Left forelimb (tissue), 1 donor: ENCODE measurements around the gene SCN1B.
"Not testable (repeated sequence)": the region's sequence is repeated elsewhere in the genome, so short reads cannot be mapped to it uniquely, and the experiment has no call there.

Source experiments
- DNase-seq: peaks from one replicate; pipeline ENCODE4 v3.0.0-alpha.2; 2018; ENCODE audit warnings: low spot score

SCN1B gene

DNA sequence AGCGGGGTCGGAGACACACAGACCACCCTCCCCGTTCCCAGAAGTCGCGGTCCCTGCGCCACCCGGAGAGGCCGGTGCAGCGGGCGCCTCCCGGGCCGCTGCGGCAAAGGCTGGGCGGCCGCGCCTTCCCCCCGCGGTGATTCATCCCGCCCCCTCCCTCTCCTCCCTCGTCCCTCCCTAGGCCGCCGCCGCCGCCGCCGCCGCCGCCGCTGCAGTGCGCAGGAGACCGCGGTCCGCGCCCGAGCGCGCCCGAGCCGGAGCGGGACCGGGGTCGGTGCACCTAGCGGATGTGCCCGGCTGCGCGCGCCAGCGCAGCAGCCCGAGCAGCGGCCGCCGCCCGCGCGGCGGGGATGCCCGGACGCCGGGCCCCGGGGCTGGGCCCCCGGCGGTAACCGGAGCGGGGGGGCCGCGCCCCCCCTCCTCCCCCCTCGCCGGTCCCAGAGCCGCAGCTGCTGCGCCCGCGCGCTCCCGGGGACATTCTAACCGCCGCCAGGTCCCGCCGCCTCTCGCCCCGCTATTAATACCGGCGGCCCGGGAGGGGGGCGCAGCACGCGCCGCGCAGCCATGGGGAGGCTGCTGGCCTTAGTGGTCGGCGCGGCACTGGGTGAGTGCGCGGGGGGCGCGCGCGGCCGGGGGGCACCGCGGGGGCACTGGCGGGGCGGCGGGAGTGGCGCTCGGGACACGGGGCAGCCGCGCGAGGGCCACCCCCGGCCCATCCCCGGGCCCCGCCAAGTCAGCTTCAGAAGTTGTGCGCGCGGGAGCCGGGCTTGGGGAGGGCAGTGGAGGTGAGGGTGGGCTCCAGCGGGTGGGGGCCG is at the start of gene SCN1B:
TSS of gene SCN1B (plus strand) at position 214 of the 815 bp plus-strand sequence. CDS start at position 565, 351 bp downstream.
- no peak for DNase-seq

DNA sequence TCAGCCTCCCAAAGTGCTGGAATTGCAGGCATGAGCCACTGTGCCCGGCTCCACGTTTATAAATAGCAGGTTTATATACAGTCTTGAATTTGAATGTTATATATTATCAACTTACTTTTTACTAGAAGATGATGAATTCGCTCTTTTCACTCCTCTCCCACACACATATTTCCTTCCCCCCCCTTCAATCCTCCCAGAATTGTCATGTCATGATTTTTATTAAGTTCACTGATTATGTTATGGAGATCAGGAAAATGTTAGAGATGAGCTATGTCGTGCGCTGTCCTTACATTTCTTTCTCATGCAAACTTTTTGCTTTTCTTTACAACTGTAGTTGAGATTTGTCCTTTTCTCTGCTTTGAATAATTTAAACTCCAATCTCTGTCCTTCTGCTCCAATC is 48.0 kb upstream of the SCN1B start:
- no peak for DNase-seq

DNA sequence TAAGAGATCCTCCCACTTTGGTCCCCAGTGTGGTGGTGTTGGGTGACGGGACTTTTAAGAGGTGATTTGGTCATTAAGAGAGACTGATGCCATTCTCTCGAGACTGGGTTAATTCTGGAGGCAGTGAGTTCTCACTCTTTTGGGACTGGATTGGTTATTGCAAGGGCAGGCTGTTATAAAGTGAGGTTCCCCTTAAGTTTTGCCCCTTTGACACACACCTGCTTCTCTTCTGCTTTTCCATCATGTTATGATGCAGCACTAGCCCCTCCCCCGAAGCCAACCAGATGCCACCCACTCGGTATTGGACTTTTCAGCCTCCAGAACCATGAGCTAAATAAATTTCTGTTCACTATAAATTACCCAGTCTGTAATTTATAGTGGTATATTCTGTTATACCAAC is 46.5 kb upstream of the SCN1B start:
- DNase-seq: no peak

DNA sequence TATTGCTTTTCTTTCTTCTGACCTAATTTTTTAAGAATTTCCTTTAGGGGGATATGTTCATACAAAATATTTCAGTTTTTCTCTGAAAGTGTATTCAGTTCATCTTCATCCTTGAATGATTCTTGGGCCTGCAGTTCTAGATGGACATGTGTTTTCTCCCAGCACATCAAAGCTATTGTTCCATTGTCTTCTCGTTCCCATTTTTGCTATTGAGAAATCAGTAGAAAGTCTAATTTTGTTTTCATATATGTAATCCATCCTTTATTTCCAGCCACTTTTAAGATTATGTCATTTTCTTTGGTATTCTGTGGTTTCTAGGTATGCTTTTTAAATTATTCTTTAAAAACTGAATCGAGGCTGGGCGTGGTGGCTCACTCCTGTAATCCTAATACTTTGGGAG is 46.0 kb upstream of the SCN1B start:
- DNase-seq: no peak

DNA sequence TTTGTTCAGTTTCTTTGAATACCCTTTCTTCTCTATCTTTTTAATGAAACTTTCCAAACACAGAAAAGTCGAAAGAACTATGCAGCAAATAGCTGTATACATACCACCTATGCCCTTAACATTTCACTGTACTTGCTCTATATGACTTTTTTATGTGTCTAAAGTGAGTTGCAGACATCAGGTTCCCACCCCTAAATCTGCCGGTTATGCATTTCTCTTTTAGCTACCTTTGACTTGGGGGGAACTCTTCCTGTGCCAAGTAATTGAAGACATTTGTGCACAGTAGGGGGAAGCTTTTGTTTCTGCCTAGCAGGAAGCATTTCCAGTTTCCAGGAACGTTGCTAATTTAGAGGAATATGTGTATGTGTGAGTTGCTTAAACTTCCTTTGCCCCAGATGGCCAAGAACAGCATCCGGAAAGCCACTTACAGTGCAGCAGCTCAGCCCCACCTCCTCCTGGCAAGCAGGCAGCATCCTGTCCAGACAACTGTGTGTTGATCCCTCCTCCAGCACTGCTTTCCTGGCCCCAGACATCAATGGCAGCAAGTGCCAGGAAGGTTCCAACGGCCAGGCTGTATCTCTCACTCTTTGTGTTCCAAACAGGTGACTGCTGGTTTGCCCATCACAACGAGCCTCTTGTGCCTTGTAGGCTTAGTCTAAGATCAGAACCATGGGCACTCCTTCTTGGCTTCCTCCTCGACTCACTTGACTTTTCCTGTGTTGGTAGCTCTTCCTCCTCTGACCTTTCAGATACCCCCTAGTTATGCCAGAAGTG is 44.8 kb upstream of the SCN1B start:
- DNase-seq: no peak

DNA sequence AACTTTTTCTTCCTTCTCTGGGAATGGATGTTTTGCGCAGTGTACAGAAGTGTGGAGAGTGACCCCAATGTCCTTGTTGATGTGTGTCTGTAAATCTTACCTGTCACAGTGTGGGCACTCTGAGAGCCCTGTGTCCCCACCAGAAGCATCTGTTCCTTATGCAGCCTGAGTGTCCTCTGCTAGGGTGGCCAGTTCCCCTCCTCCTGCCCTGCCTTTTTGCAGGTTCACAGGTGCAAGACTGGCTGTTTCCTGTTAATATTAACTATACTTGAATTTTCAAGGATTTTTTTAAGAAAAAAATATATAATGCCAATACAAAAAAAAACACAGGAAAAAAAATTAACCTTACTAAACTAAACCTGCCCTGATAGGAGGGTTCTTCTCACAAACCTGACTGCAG is 42.2 kb upstream of the SCN1B start:
- no peak for DNase-seq

DNA sequence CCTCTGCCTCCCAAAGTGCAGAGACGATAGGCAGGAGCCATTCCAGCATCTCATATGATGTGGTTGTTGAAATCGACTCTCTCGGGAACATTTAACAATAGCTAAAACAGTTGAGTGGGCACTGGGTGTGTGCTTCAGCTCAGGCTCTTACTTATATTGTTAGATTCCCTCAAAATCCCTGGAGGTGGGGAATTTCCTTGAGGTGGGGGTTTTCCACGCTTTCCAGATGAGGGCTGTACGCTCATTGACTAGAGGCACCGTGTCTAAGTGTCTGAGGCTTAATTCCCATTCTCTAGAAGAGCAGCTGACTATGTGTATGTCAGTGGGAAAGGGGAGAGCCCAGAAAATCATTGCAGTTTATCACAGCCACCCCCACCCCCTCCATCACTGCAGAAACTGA is 41.0 kb upstream of the SCN1B start:
- DNase-seq: no peak

DNA sequence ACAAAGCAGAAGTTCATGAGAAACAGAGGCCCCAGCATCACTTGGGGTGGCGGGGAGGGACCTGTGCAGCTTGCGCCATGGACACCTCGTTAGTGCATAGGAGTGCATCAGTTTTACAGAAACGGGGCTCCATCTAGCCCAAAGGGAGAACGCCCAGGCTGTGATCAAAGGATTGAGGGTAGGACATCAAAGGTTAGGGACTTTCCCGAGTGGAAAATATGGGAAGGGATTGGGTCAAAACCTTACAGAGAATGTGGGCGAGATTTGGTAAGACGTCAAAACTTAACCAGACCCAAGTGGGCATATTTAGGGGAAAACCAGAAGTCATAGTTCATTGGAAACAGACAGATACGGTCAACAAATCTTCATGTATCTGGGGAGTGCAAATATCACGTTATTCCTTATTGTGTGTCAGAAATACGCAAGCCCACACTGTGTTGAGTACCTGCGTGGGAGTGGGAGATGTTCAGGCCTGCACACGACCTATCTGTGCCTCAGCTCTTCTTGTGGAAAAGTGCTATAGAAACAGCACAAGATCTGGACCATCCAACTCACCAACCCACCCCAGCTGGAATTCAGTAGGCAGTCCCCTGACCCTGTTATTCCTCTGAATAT is 39.6 kb upstream of the SCN1B start:
- DNase-seq: no peak

DNA sequence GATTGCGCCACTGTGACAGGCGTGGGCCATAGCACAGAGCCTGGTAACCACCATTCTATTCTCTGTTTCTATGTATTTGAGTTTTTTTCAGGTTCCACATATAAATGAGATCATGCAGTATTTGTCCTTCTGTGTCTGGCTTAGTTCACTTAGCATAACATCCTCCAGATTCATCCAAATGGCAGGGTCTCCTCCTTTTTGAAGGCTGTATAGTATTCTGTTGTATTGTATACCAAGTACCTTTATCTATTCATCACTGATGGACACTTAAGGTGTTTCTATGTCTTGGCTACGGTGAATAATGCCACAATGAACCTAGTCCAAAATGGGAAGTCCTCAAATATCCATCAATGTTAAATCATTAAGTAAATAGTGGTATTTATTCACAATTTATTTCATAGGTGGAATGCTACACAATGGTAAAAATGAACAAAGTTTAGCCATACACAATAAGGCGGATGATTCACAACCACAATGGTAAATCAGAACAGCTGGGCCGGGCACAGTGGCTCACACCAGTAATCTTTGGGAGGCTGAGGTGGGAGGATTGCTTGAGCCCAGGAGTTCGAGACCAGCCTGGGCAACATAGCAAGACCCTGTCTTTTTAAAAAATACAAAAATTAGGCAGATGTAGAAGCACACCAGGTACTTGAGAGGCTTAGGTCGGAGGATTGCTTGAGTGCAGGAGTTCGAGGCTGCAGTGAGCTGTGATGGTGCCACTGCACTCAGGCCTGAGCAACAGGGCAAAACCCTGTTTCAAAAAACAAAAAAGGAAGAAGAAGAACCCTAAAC is 38.5 kb upstream of the SCN1B start:
- DNase-seq: no peak

DNA sequence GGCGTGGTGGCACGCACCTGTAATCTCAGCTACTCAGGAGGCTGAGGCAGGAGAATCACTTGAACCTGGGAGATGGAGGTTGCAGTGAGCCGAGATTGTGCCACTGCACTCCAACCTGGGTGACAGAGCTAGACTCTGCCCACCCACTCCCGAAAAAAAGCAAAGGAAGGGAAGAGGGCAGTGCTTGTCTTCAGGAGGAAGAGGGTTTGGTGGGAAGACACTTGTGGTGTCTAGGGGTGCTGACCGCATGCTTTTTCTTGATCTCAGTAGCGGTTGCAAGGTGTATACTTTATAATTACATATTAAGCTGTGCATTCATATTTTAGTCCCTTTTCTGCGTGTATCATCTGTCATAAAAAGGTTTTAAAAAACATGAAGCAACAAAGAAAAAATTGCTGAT is 37.7 kb upstream of the SCN1B start:
- DNase-seq: not testable (repeated sequence)

DNA sequence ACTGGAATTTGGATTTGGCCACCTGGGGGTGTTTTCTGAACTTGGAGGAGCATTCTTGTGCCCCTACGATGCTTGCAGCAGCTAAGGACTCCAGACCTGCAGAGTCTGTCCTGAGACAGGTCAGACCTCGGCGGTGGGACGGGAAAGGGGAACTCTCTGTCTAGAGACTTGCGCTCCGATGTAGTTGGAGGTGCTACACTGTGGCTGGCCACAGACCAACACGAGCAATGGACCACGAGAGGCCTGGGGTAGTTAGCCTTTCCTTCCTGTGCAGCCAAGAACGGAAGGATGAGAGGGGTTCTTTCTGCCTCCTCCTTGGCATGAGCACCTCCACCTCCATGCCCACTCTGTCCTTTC is 36.0 kb upstream of the SCN1B start:
- DNase-seq: no peak

DNA sequence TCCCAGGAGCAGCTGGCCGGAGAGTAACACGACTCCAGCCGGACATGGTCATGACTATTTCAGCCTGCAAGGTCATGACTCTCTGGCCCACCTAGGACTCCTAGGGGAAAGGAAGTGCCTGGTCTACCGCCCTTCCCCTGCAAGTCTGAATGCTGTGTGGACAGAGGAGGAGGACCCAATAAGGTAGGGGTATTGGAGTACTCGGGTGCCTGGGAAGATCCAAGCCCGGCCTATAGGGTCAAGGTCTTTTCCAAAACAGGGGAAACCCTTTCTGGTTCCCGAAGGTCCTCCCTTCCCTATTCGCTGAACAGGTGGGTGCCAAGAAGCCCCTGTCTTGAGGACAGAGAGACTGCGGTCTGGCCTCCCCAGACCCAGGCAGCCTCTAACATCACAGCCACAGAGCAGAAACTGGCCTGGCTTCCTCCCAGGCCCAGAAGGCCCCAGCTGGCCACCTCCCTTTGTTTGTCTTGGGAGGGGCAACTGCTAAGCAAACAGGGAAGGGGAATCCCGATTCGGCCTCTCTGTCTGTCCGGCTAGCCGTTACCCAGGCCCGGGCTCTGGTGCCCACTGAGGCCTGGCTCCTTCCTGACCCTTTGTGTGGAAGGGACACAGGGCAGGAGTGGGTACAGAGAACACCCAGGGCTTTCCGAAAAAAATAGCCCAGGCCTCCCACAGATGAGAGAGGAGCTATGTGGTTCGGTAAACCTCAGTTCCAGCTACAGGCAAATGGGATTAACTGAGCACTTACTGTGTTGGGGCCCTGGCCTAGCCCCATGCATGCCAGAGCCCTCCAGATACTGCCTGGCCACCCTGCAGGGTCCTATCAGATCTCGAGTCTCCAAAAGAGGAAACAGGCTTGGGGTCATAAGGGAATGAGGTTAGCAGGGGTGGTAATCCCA is 35.4 kb upstream of the SCN1B start:
- DNase-seq: no peak

DNA sequence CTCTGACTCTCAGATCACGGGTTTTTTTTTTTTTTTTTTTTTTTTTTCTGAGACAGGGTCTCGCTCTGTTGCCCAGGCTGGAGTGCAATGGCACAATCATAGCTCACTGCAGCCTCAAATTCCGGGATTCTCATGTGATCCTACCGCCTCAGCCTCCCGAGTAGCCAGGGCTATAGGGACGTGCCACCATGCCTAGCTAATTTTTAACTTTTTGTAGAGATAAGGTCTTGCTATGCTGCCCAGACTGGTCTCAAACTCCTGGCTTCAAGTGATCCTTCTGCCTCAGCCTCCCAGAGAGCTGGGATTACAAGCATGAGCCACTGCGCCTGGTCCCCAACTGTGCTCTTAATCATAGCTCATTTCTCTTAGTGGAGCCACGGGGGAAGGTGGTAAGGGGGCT is 34.7 kb upstream of the SCN1B start:
- no peak for DNase-seq

DNA sequence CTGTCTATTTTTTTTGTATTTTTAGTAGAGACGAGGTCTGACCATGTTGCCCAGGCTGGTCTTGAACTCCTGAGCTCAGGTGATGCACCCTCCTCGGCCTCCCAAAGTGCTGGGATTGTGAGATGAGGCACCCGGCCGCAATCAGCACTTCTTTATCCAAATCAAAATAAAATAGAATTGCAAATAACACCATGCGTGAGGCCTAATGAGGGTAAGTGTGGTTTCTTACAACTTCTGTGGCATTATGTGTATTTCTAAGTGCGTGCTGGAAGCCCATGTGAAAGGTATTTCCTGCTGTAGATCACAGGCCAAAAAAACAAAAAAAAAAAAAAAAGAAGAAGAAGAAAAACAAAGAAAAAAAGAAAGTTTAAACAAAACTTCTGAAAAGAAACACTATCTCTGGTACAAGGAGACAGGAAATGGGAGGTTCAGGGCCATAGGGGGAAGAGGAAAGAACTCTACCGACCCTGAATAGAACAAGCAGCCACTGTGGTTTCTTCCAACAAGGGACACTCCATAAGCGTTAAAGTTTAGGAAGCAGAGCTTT is 33.1 kb upstream of the SCN1B start:
- no peak for DNase-seq

DNA sequence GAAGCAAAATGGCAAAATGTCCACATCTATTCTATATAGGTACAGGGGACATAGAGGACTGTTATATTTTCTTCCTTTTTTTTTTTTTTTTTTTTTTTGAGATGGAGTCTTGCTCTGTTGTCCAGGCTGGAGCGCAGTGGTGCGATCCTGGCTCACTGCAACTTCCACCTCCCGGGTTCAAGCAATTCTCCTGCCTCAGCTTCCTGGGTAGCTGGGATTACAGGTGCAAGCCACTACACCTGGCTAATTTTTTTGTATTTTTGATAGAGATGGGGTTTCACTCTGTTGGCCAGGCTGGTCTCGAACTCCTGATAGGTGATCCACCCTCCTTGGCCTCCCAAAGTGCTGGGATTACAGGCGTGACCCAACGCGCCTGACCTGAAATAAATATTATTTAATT is 32.0 kb upstream of the SCN1B start:
- not testable (repeated sequence) for DNase-seq

DNA sequence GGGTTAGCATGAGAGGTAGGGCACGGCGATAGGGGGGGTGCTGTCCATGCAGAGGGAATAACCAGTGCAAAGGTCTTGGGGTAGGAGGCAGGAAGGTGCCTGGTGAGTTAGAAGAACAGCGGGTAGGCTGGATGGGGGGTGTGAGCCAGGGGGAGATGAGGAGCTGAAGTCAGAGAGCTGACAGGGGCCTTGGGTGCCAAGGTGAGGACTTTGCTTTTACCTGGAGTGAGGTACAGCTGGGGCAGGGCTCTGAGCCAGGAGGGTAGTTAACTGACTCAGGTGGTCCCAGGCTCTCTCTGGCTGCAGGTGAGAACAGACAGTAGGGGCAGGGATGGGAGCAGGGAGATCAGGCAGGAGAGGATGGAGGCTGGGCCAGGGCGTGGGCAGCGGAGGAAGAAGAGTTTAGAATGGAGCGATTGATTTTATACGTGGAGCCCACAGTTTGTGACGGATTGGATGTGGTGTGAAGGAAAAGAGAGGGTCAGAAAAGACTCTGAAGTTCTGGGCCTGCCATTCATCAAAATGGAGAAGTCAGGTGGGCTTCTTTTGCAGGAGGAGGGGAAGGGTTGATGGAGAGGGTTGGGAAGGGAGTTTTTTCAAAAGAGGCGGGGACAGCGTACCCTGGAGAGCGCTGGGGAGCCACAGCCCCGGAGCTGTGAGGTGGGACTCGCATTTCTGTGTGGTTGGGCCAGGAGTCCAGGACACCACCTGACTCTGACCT is 31.3 kb upstream of the SCN1B start:
- DNase-seq: no peak

DNA sequence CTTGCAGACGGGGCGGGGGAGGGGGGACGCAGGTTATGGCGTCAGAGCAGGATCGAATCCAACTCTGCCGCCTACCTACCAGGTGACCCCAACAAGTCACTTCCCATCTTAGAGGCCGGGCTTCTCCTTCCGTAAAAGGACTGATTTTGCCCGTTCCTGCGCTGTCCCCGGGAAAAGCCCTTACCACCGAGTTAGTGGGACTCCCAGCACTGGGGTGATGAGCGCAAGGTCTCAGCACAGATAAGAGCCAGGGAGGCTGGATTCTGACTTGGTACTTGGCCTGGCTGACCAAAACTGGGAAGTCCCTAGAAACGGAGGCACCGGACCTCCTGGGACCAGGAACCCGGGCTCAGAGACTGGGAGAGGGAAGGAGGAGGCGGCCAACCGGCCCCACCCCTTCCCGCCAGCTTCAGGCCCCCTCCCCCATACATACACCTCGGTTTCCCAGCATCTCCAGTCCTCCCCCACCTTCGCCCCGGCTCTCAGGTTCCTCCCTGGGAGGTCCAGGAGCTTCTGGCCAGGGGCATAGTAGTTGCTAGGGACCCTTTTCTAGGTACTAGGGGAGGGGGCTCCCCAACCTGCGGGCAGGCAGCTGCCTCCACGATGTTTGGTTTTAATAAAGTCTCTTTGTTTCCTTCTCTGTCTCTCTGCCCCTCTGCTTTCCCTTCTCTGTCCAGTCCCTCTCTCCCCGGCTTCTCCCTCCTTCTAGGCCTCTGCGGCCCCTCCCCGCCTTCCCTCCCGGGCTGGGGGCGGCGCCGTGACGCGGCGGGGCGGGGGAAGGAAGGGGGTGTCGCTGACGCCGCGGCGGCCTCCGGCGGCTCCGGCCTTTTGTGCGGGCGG is 30.6 kb upstream of the SCN1B start, which contains the start of gene GRAMD1A:
TSS of gene GRAMD1A (plus strand) at position 826 of the 840 bp plus-strand sequence. CDS start 156 bp downstream, outside the sequence.
- DNase-seq: peak; percentile 94

DNA sequence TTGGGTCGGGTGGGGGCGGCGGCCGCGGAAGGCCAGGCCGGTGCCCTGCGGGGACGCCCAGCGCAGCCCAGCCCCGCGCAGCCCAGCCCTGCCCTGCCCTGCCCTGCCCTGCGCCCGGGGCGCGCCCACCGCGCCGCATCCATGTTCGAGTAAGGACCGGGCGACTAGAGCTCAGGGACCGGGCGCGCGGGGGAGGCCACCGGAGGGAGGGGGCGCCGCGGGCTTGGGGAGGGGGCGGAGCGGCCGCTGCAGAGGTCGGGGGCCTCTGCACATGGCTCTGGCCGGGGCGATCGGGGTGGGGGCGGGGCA is 30.0 kb upstream of the SCN1B start:
- DNase-seq: no peak
